Sigmoid colon (tissue), 7 donors: ENCODE measurements around the gene IP6K3. TPM values are rescaled to one million over a fixed set of nuclear protein-coding genes. Genes with fewer than 3 reads are reported as not detected.

Experiments
- DNase-seq: peaks from one replicate; pipeline ENCODE4 v3.0.0-alpha.2; 2019
- H3K27ac ChIP-seq, 4 donors: fragments of 200-600 bp; sonication (generic); one replicate each; pipeline ENCODE4 v1.5.1; 2016 to 2019; ENCODE audit warnings: mild to moderate bottlenecking in 1 of 4
- H3K27me3 ChIP-seq, 3 donors: fragments of 200-600 bp; sonication (generic); one replicate each; pipeline ENCODE4 v1.5.1; 2019; ENCODE audit warnings: mild to moderate bottlenecking in 1 of 3
- H3K36me3 ChIP-seq, 4 donors: fragments of 200-600 bp; sonication (generic); one replicate each; pipeline ENCODE4 v1.5.1; 2016 to 2019
- H3K4me1 ChIP-seq, 4 donors: fragments of 200-600 bp; sonication (generic); one replicate each; pipeline ENCODE4 v1.5.1; 2017 to 2019
- H3K4me3 ChIP-seq, 4 donors: fragments of 200-600 bp; sonication (generic); one replicate each; pipeline ENCODE4 v1.5.1; 2017 to 2019; ENCODE audit warnings: mild to moderate bottlenecking in 2 of 4, moderate library complexity in 1 of 4
- H3K9me3 ChIP-seq, 4 donors: fragments of 200-600 bp in 3 of 4; sonication (generic) in 3 of 4; one replicate each; pipeline versions ENCODE4 v1.5.1 to v1.6.1; 2013 to 2019
- EP300 ChIP-seq, 4 donors: sonication (generic); formaldehyde crosslinking; IDR thresholded peaks; one replicate each; pipeline ENCODE4 v1.6.1; 2017; ENCODE audit warnings: antibody characterized with exemption in 4 of 4
- POLR2A ChIP-seq, 2 donors: fragments of 450-650 bp; IDR thresholded peaks; one replicate each; pipeline ENCODE4 v1.6.1; 2016; ENCODE audit warnings: antibody characterized with exemption in 2 of 2, mild to moderate bottlenecking in 2 of 2, moderate library complexity in 2 of 2
- POLR2AphosphoS5 ChIP-seq, 4 donors: sonication (generic); formaldehyde crosslinking; IDR thresholded peaks; one replicate each; pipeline ENCODE4 v1.6.1; 2017; ENCODE audit warnings: antibody characterized with exemption in 4 of 4
- WGBS, 2 donors: extraction: QIAGEN DNeasy Blood & Tissue Kit; methylation state at CpG; one replicate each; pipeline ENCODE4 v1.1.7; 2013; 5-methylcytosine and 5-hydroxymethylcytosine counted together
- intact Hi-C: fragments of 100-400 bp; cut with DNase I; formaldehyde crosslinking; loops from one replicate; pipeline ENCODE4 v1.15.1; 2023
- polyA plus RNA-seq, 3 donors: library from polyadenylated mRNA; stranded (reverse); fragments of 200-250 nt; gene quantifications; one replicate each; pipeline ENCODE4 v1.2.3, GENCODE V29; 2013
- total RNA-seq, 4 donors: library from RNA; depleted of rRNA; stranded (reverse); fragments of >200 nt; gene quantifications; one replicate each; pipeline ENCODE4 v1.1.0, GENCODE V29; 2016
- TF ChIP-seq, protein P1 (sequence below), 4 experiments: fragments of 450-650 bp in 3 of 4; fragments of 200-600 bp in 1 of 4; IDR thresholded peaks; one replicate each; pipeline ENCODE4 v1.5.1; 2016 to 2019; ENCODE audit warnings: antibody characterized with exemption in 4 of 4, mild to moderate bottlenecking in 3 of 4, moderate library complexity in 2 of 4
- donor health status: healthy with polysubstance abuse.
- donor health status: Bipolar disorder and iron deficiency.
- donor health status: healthy.

IP6K3 gene
- total and polyA plus RNA-seq, 7 donors = 0.46 to 10.3 (median 4.9) TPM

- Histone ChIP-seq H3K27me3 (no peaks in the 10 kb centered on the region), H3K27ac (peak overlapping the region in 3 of 4 donors; percentile 90 to 93 (median 90)), H3K4me3 (peak overlapping the region; percentile 14 to 49 (median 46)), H3K9me3 (no peaks in the 10 kb centered on the region), H3K36me3 (no peaks in the 10 kb centered on the region), H3K4me1 (peaks cover 0 to 58% (median 41%) of the 10 kb centered on the region in 4 donors)
- TF ChIP-seq, protein P1, sequence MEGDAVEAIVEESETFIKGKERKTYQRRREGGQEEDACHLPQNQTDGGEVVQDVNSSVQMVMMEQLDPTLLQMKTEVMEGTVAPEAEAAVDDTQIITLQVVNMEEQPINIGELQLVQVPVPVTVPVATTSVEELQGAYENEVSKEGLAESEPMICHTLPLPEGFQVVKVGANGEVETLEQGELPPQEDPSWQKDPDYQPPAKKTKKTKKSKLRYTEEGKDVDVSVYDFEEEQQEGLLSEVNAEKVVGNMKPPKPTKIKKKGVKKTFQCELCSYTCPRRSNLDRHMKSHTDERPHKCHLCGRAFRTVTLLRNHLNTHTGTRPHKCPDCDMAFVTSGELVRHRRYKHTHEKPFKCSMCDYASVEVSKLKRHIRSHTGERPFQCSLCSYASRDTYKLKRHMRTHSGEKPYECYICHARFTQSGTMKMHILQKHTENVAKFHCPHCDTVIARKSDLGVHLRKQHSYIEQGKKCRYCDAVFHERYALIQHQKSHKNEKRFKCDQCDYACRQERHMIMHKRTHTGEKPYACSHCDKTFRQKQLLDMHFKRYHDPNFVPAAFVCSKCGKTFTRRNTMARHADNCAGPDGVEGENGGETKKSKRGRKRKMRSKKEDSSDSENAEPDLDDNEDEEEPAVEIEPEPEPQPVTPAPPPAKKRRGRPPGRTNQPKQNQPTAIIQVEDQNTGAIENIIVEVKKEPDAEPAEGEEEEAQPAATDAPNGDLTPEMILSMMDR (IDR thresholded peaks at IDR 0.05) = no peak
- peak; percentile 74 to 94 (median 88) for TF ChIP-seq EP300 (IDR thresholded peaks at IDR 0.05)
- TF ChIP-seq POLR2AphosphoS5 (IDR thresholded peaks at IDR 0.05) = peak; percentile 53 to 83 (median 64)
- WGBS, 2 donors = 13 to 59% methylated on average over 13 of the region's 13 CpGs
- peak; percentile 94 for DNase-seq
- intact Hi-C loops = loop anchor here (1.0 kb wide), 2 partner anchors 17 to 44 kb away; partner anchors contain the start of gene LEMD2
These were observed 1.7 kb downstream of the IP6K3 start for GRCh38 chr6:33744895-33745546.

DNA sequence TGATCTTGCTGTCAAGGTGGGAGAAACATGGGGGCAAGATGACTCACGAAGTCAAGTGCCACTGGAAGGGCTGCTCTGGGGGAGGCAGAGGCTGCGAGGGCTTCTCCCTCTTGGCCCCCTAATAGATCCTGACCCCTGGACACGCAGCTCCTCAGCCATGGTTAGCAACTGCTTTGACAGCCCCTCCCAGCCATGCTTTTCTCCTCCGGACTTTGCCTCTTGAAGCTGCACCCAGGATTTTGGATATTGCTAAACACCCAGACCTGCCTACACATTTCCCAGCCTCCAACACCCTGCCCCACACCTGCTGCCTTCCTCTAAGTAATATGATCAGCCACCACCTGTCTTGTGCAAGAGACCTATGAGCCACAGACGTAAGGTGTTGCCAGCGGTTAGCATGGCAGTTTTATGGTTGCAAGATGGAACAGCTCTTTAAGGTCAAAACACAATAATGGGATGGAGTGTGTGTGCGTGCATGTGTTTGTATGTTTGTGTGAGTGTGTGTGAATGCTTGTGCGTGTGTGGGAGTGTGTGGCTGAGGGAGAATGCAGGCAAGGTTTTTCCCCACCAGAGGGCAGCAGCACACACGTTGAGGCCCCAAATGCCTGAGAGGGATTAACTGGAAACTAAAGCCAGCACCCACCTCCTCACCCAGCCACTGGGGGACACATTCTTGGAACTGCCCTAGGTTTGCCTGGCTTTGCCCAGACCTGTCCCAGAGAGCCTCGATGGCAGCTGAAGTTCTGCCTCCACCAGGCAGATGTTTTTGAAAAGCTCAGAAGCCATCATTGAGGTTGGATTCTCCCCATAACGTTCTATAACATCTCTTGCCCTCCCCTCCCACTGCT lies 2.5 kb downstream of the IP6K3 start:
- peak overlapping the region in 3 of 4 donors; percentile 45 to 49 (median 46) for H3K4me3 ChIP-seq
- no peaks in the 10 kb centered on the region for H3K36me3 ChIP-seq
- 6 to 32% methylated on average over 11 of the region's 11 CpGs for WGBS, 2 donors
- peaks cover 0 to 63% (median 43%) of the 10 kb centered on the region in 4 donors for H3K4me1 ChIP-seq
- peak overlapping the region in 3 of 4 donors; percentile 90 to 93 (median 90) for H3K27ac ChIP-seq
- TF ChIP-seq, protein P1 (IDR thresholded peaks at IDR 0.05) = peak; percentile 92 to 96 (median 95)
- no peak for TF ChIP-seq POLR2AphosphoS5 (IDR thresholded peaks at IDR 0.05)
- no peaks in the 10 kb centered on the region for H3K9me3 ChIP-seq
- no peaks in the 10 kb centered on the region for H3K27me3 ChIP-seq
- DNase-seq = peak; percentile 86
- intact Hi-C loops = loop anchor here (1.0 kb wide), 1 partner anchor 18 kb away; no protein-coding TSS in a partner anchor

DNA sequence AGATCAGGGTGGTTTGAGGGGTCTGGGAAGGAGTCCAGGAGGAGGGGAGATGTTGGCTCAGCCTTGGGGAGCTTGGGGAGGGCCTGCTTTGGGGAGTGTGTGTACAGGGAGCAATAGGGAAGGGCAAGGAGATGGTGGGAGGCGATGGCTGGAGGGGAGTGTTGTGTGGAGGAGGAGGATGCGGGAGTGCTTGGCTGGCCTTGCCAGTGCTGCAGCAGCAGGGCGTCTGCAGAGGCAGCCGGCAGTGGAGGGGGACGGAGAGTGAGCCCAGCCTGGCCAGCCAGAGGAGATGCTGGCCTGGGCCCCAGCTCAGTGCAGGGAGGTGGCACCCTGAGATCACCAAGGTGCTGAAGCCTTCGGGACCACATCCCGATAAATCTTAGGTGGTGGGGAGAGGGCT lies 3.9 kb downstream of the IP6K3 start:
- Histone ChIP-seq H3K36me3 (peaks cover 0 to 8% (median 0%) of the 10 kb centered on the region in 4 donors), H3K27ac (peak overlapping the region in 3 of 4 donors; percentile 46 to 90 (median 90)), H3K4me3 (no peak overlapping the region), H3K27me3 (no peaks in the 10 kb centered on the region), H3K4me1 (peaks cover 0 to 60% (median 43%) of the 10 kb centered on the region in 4 donors), H3K9me3 (no peaks in the 10 kb centered on the region)
- no peak for DNase-seq
- intact Hi-C loops = no loop called here
- 81 to 91% methylated on average over 7 of the region's 7 CpGs for WGBS, 2 donors
- TF ChIP-seq, protein P1 (IDR thresholded peaks at IDR 0.05) = no peak
- TF ChIP-seq POLR2A (IDR thresholded peaks at IDR 0.05) (no peak), EP300 (IDR thresholded peaks at IDR 0.05) (no peak), POLR2AphosphoS5 (IDR thresholded peaks at IDR 0.05) (no peak)

- Histone ChIP-seq H3K27me3 (no peaks in the 10 kb centered on the region), H3K9me3 (no peaks in the 10 kb centered on the region), H3K27ac (no peak overlapping the region), H3K4me1 (peaks cover 0 to 53% (median 37%) of the 10 kb centered on the region in 4 donors), H3K36me3 (peaks cover 0 to 16% (median 0%) of the 10 kb centered on the region in 4 donors), H3K4me3 (no peak overlapping the region)
- no peak for DNase-seq
- 49 to 67% methylated on average over 9 of the region's 9 CpGs for WGBS, 2 donors
- TF ChIP-seq POLR2A (IDR thresholded peaks at IDR 0.05) (no peak), EP300 (IDR thresholded peaks at IDR 0.05) (no peak), POLR2AphosphoS5 (IDR thresholded peaks at IDR 0.05) (no peak)
- TF ChIP-seq, protein P1 (IDR thresholded peaks at IDR 0.05) = no peak
- intact Hi-C loops = no loop called here
These were observed 4.6 kb downstream of the IP6K3 start for GRCh38 chr6:33742092-33742491.
